GM18861 (cell line): ENCODE results near the gene ITIH5.

ENCODE experiments used
- ATAC-seq: cut with Tn5 transposase; IDR thresholded peaks from one replicate; pipeline ENCODE4 v1.9.1; 2021; ENCODE audit not compliant: unreplicated experiment

ITIH5 gene

GRCh38 chr10:7589748-7590147 lies 77.0 kb downstream of the ITIH5 start:
- no peak for ATAC-seq

GRCh38 chr10:7587865-7588188 lies 78.9 kb downstream of the ITIH5 start:
- ATAC-seq = no peak

- ATAC-seq = no peak
These were observed 79.5 kb downstream of the ITIH5 start for GRCh38 chr10:7587168-7587864.

GRCh38 chr10:7585228-7585627 lies 81.5 kb downstream of the ITIH5 start:
- ATAC-seq = no peak

GRCh38 chr10:7583626-7584025 lies 83.1 kb downstream of the ITIH5 start:
- no peak for ATAC-seq

GRCh38 chr10:7580520-7580919 lies 86.2 kb downstream of the ITIH5 start:
- no peak for ATAC-seq

- no peak for ATAC-seq
These were observed 87.1 kb downstream of the ITIH5 start for GRCh38 chr10:7579681-7580080.

- no peak for ATAC-seq
These were observed 89.2 kb downstream of the ITIH5 start for GRCh38 chr10:7577579-7577978.

- no peak for ATAC-seq
These were observed 89.6 kb downstream of the ITIH5 start for GRCh38 chr10:7577176-7577575.

GRCh38 chr10:7576340-7576739 lies 90.4 kb downstream of the ITIH5 start:
- ATAC-seq = no peak

GRCh38 chr10:7572391-7572790 lies 94.4 kb downstream of the ITIH5 start:
- ATAC-seq = no peak

- no peak for ATAC-seq
These were observed 94.8 kb downstream of the ITIH5 start for GRCh38 chr10:7571981-7572380.

- ATAC-seq = no peak
These were observed 98.7 kb downstream of the ITIH5 start for GRCh38 chr10:7567911-7568620.

- no peak for ATAC-seq
These were observed 99.9 kb downstream of the ITIH5 start for GRCh38 chr10:7566891-7567290.

GRCh38 chr10:7565871-7566270 lies 100.9 kb downstream of the ITIH5 start:
- no peak for ATAC-seq

- ATAC-seq = no peak
These were observed 103.0 kb downstream of the ITIH5 start for GRCh38 chr10:7563770-7564169.

- no peak for ATAC-seq
These were observed 103.4 kb downstream of the ITIH5 start for GRCh38 chr10:7563368-7563767.

- no peak for ATAC-seq
These were observed 104.8 kb downstream of the ITIH5 start for GRCh38 chr10:7561985-7562384.

- ATAC-seq = no peak
These were observed 105.4 kb downstream of the ITIH5 start for GRCh38 chr10:7561216-7561893.

- ATAC-seq = no peak
These were observed 106.2 kb downstream of the ITIH5 start for GRCh38 chr10:7560519-7560918.

GRCh38 chr10:7559386-7559785 lies 107.4 kb downstream of the ITIH5 start:
- no peak for ATAC-seq

- ATAC-seq = no peak
These were observed 108.7 kb downstream of the ITIH5 start for GRCh38 chr10:7558036-7558435.
